GM18508 (cell line): Measurements from ENCODE around the gene PRODH2.

Experiments
- ATAC-seq: cut with Tn5 transposase; IDR thresholded peaks from one replicate; pipeline ENCODE4 v1.9.1; 2021; ENCODE audit warnings: moderate number of reproducible peaks; ENCODE audit not compliant: insufficient read depth, unreplicated experiment

Gene PRODH2

DNA sequence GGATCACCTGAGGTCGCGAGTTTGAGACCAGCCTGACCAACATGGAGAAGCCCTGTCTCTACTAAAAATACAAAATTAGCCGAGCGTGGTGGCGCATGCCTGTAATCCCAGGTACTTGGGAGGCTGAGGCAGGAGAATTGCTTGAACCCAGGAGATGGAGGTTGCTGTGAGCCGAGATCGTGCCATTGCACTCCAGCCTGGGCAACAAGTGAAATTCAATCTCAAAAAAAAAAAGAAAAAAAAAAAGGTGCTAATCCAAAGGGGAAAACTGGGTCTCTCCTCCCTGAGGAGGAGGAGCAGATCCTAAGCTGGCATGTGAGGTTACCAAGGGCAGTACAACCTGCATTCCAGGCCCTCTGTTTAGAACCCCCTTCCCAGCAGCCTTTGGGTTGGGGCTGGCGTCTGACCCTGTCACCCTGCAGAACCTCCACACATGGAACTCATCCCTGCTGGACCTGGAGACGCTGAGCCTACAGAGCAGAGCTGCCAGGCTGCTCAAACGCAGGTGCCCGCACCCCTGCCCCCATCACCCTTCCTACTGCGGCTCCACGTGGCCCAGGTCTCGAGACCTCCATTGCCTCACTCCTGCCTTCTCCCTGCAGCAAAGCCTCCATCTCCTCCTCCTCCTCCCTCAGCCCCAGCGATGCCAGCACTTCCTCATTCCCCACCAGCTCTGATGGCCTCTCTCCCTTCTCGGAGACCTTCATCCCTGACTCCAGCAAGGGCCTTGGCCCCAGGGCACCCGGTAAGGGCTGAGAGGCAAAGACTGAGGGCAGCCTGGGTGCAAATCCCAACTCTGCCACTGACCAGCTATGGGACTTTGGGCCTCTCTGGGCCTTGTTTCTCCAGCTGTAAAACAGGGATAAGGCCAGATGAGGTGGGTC, 48.0 kb downstream of the PRODH2 start:
- no peak for ATAC-seq

DNA sequence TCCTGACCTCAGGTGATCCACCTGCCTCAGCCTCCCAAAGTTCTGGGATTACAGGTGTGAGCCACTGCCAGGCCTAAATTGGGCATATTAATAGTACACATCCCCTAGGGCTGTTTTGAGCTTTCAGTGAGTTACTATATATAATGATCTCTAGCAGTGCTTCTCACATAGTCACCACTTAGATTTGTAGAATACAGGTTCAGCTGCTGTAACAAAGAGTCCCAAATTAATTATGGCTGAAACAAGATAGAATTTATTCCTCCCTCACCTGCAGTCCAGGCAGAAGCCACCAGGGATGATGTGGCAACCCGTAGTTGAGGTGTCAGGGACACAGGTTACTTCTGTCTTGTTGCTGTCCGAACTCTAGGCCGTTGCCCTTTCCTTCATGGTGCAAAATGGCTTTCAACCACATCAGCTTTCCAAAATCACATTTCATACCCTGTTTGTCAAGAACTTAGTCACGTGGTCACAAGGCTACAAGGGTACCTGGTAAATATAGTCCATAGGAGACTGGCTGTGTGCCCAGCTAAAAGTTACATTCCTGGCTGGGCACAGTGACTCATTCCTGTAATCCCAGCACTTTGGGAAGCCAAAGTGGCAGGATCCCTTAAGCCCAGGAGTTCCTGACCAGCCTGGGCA, 51.8 kb downstream of the PRODH2 start:
- no peak for ATAC-seq

GRCh38 chr19:35759697-35760096, 52.9 kb downstream of the PRODH2 start:
- ATAC-seq, result no peak

DNA sequence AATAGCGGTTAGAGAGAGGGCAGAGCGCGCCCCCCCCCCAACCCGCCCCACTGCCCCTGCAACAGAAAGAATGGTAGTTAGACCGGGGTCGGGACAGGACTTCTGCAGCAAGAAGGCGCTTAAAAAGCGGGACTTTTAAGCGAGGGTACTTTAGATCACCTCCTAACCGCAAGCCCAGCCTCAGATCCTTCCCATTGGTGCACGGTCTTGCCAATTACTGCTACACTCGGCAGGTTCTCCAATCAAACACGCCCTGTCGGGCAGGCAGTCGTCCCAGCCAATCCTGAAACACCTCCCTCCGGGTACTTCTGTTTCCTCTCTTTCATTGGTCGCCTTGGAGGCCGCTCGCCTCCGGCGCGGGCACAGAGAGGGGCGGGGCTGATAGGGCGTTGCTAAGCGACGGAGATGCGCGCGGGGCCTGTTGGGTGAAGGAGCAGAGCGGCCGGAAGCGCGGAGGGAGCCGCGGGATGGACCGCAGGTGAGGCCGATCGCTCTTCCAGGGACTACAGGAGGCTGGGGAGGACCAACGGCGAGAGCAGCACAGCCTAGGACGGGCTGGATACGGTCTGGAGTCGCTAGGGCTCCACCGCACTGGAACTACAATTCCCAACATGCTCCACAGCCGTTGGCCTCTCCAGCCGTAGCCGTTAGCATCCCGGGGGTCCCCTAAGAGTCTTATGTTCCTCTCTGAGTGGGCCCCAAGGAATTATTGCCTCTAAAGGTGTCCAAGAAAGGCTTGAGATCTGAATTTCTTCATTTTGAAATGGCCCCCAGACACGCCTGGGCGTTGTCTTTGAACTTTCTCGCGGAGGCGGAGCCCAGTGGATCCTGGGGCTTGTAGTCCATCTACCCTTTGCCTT, 54.7 kb downstream of the PRODH2 start, which contains the start of gene PROSER3:
TSS of gene PROSER3 (plus strand) at position 428 of the 860 bp plus-strand sequence. CDS start at position 468, 40 bp downstream.
- peak; percentile 87 for ATAC-seq

- ATAC-seq, result no peak
Observed at GRCh38 chr19:35757231-35757748, 55.4 kb downstream of the PRODH2 start.

DNA sequence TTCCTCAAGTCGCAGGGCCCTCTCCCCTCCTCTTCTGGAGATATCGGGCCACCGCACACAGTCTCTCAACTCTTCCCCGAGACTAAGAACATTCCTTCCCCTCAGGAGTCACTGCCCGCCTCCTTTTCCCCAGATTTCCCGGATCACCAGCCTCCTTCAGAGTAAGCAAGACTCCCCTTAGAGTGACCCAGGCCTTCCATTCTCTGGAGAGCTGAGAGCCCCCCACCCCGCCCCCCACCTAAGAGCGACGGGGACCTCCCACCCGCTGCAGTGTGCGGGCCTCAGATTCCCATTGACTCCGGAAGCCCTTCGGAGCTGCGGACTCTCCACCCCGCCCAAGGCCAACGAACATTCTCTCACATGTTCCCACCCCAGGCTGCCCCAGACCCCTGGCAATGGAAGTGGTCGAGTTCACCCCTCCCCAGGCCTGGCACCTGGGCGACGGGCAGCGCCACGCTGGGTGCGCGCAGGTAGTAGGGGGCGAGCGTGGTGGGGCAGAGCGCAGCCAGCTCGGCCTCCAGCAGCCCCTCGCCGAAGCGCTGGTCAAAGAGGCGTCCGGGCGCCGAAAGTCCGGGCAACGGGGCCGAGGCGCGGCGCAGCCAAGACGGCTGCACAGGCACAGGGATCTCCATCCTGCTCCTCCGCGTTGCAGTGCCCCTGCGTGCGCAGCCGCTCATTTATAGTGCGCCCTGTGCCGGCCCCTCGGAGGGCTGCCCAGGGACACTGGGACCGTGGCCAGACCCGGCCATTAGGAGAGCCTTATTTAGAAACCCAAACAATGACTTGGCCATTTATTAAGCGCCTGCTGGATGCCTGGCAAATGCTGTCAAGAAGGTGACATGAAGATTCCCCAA, 56.0 kb downstream of the PRODH2 start, which contains the start of gene HSPB6:
TSS of gene HSPB6 (minus strand) at position 653 of the 854 bp plus-strand sequence. CDS start at position 632, 21 bp downstream.
- no peak for ATAC-seq

GRCh38 chr19:35755550-35756376, 56.9 kb downstream of the PRODH2 start:
- ATAC-seq, result no peak

DNA sequence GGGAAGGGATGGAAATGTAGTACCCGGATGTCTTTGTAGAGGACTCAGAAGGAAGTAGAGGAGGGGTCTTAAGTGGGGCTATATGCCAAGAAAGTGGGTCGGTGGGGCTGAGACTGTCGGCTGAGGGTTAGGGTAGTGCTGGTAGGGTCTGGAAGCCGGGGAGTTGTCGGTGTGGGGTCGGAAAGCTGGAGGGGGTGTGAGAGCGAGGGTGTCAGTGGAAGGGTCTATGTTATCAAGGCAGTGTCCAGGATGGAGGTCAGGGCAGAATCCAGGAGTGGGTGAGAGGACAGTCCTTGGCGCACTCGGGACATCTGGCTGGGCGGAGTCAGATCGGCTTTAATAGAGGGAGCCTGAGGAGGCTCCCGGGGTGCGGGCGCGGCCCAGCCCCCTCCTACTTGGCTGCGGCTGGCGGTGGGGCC, 57.5 kb downstream of the PRODH2 start:
- ATAC-seq, result no peak

- ATAC-seq, result no peak
Observed at GRCh38 chr19:35754370-35755130, 58.1 kb downstream of the PRODH2 start.

GRCh38 chr19:35753634-35754369, 58.8 kb downstream of the PRODH2 start:
- ATAC-seq, result no peak

GRCh38 chr19:35752746-35753350, 59.8 kb downstream of the PRODH2 start:
- ATAC-seq, result no peak

DNA sequence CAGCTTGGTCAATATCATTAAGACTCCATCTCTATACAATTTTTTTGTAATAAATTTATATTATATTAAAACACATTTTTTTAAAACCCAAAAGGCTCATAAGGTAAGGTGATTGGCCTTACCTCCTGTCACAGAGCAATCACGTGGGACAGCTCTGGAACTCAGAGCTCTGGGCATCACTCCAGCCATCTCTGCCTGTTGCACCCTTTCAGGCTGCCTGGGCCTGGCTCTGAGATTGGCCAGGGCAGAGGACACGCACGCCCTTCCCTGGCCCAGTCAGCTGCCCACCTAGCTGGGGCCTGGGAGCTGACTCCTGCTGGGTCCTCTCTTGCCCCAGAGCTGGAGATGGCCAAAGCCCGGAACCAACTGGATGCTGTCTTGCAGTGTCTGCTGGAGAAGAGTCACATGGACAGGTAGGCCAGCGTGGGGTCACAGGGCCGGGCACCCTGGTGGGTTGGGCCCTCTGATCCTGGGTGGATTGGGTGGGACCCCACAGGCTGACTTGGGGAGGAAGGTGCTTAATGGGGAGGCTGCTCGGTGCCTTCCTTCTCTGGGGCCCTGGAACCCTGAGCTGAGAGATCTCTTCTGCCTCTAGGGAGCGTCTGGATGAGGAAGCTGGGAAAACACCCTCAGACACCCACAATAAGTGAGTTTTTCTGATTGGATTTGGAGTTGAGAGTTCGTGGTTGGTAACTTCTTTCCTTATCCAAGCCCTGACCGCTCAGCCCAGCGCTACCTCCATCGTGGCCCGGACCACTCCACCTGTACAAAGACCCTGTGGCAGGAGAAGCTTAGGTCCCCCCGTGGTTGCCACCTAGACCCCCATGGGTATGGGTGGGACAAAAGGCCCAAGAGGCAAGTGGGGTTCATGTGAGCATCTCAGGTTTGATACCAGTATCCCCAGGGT, 60.6 kb downstream of the PRODH2 start:
- no peak for ATAC-seq

DNA sequence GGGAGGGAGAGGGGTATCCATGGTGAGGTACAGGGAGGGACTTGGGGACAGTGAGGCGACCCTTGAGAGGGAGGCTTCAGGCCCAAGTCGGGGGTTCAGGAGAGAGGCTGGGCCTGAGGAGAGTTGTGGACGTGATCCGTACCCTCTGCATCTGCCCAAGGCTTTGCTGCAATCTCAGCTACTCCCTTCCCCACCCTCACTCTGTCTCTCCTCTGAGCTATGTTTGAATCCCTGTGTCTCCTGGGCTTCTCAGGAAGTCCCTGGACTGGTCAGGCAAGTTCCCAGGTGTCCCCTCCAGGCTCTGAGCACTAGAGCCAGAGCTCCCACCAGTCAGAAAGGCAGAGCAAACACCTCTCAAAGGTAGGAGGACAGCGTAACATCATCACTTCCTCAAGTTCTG, 62.5 kb downstream of the PRODH2 start:
- no peak for ATAC-seq
